WTC11 (cell line): ENCODE measurements around the gene TRAPPC3. TPM values are rescaled to one million over a fixed set of nuclear protein-coding genes. Genes with fewer than 3 reads are reported as not detected.
A peak's percentile ranks its signal among the peaks of the same experiment; 100 is the strongest.

Experiments
- ATAC-seq: fragments of 200-7000 bp; cut with Tn5 transposase; 2 replicates; pipeline ENCODE4 v1.10.0; 2021; ENCODE audit warnings: mild to moderate bottlenecking, moderate library complexity
- CTCF ChIA-PET: fragments of 300-600 bp; sonication (Branson Sonifier 250); formaldehyde crosslinking; loops from one replicate; lab custom pipeline; 2021; ENCODE audit warnings: antibody characterized with exemption; lab: Charles Lee
- POLR2A ChIA-PET: fragments of 350-600 bp; sonication (Branson Sonifier 250); formaldehyde crosslinking; loops from one replicate; lab custom pipeline; 2021; ENCODE audit warnings: antibody characterized with exemption; lab: Charles Lee
- DNase-seq: peaks from one replicate; pipeline ENCODE4 v3.0.0; 2021; ENCODE audit warnings: low spot score
- H3K27ac Mint-ChIP-seq: 2 replicates; pipeline ENCODE4 v1.8.0; 2021; ENCODE audit warnings: mixed read lengths
- H3K27me3 Mint-ChIP-seq: 2 replicates; pipeline ENCODE4 v1.8.0; 2021; ENCODE audit warnings: low read depth, mild to moderate bottlenecking, moderate library complexity, mixed read lengths
- H3K36me3 Mint-ChIP-seq: 2 replicates; pipeline ENCODE4 v1.8.0; 2021; ENCODE audit warnings: mixed read lengths
- H3K4me1 Mint-ChIP-seq: 2 replicates; pipeline ENCODE4 v1.8.0; 2022; ENCODE audit warnings: mixed read lengths
- H3K4me3 Mint-ChIP-seq: 2 replicates; pipeline ENCODE4 v1.8.0; 2021; ENCODE audit warnings: mild to moderate bottlenecking, moderate library complexity, mixed read lengths
- H3K9me3 Mint-ChIP-seq: 2 replicates; pipeline ENCODE4 v1.8.0; 2021; ENCODE audit warnings: mixed read lengths
- ATF2 ChIP-seq: sonication (generic); formaldehyde crosslinking; IDR thresholded peaks from 2 replicates; pipeline ENCODE4 v1.8.1; 2022; ENCODE audit warnings: low read depth, missing genetic modification reagents, borderline replicate concordance
- ATF3 ChIP-seq: sonication (generic); formaldehyde crosslinking; conservative IDR thresholded peaks from 2 replicates; pipeline ENCODE4 v1.8.1; 2022; ENCODE audit warnings: mild to moderate bottlenecking, missing genetic modification reagents
- ATF6 ChIP-seq: sonication (generic); formaldehyde crosslinking; IDR thresholded peaks from 2 replicates; pipeline ENCODE4 v1.8.1; 2023; ENCODE audit warnings: mild to moderate bottlenecking, missing genetic modification reagents
- CREB1 ChIP-seq: sonication (generic); formaldehyde crosslinking; IDR thresholded peaks from 2 replicates; pipeline ENCODE4 v1.8.0; 2023; ENCODE audit warnings: mild to moderate bottlenecking, missing genetic modification reagents
- FOXP4 ChIP-seq: sonication (generic); formaldehyde crosslinking; IDR thresholded peaks from 2 replicates; pipeline ENCODE4 v1.8.0; 2022; ENCODE audit warnings: mild to moderate bottlenecking, missing genetic modification reagents
- GABPB1 ChIP-seq: sonication (generic); formaldehyde crosslinking; IDR thresholded peaks from 2 replicates; pipeline ENCODE4 v1.8.1; 2023; ENCODE audit warnings: mild to moderate bottlenecking, missing genetic modification reagents
- IRF2 ChIP-seq: sonication (generic); formaldehyde crosslinking; IDR thresholded peaks from 2 replicates; pipeline ENCODE4 v1.8.0; 2022; ENCODE audit warnings: low read depth, missing genetic modification reagents, borderline replicate concordance
- JAZF1 ChIP-seq: fragments of 250-450 bp; sonication (Bioruptor Pico); IDR thresholded peaks from 2 replicates; pipeline ENCODE4 v1.9.0; 2021; ENCODE audit warnings: moderate library complexity, mild to moderate bottlenecking, inconsistent platforms
- JUN ChIP-seq: sonication (generic); formaldehyde crosslinking; IDR thresholded peaks from 2 replicates; pipeline ENCODE4 v1.8.0; 2023; ENCODE audit warnings: mild to moderate bottlenecking, missing genetic modification reagents
- MYBL2 ChIP-seq: sonication (generic); formaldehyde crosslinking; IDR thresholded peaks from 2 replicates; pipeline ENCODE4 v1.8.1; 2023; ENCODE audit warnings: mild to moderate bottlenecking, moderate library complexity, missing genetic modification reagents
- NFYB ChIP-seq: sonication (generic); formaldehyde crosslinking; conservative IDR thresholded peaks from 2 replicates; pipeline ENCODE4 v1.8.0; 2022; ENCODE audit warnings: low read depth, missing genetic modification reagents
- NR1H2 ChIP-seq: sonication (generic); formaldehyde crosslinking; IDR thresholded peaks from 2 replicates; pipeline ENCODE4 v1.9.0; 2021; ENCODE audit warnings: mild to moderate bottlenecking, moderate library complexity, missing genetic modification reagents
- RORB ChIP-seq: fragments of 250-450 bp; sonication (Bioruptor Pico); IDR thresholded peaks from 2 replicates; pipeline ENCODE4 v1.9.0; 2021; ENCODE audit warnings: mild to moderate bottlenecking
- SMAD3 ChIP-seq: sonication (generic); formaldehyde crosslinking; IDR thresholded peaks from 2 replicates; pipeline ENCODE4 v1.8.0; 2022; ENCODE audit warnings: missing genetic modification reagents, mild to moderate bottlenecking, borderline replicate concordance
- SP1 ChIP-seq: sonication (generic); formaldehyde crosslinking; conservative IDR thresholded peaks from 2 replicates; pipeline ENCODE4 v1.8.1; 2022; ENCODE audit warnings: missing genetic modification reagents
- TEAD1 ChIP-seq: sonication (generic); formaldehyde crosslinking; IDR thresholded peaks from 2 replicates; pipeline ENCODE4 v1.8.0; 2022; ENCODE audit warnings: mild to moderate bottlenecking, missing genetic modification reagents
- TEAD4 ChIP-seq: sonication (generic); formaldehyde crosslinking; IDR thresholded peaks from 2 replicates; pipeline ENCODE4 v1.8.0; 2022; ENCODE audit warnings: mild to moderate bottlenecking, missing genetic modification reagents
- ZNF138 ChIP-seq: sonication (generic); formaldehyde crosslinking; conservative IDR thresholded peaks from 2 replicates; pipeline ENCODE4 v1.8.1; 2022; ENCODE audit warnings: mild to moderate bottlenecking, moderate library complexity, missing genetic modification reagents
- ZNF317 ChIP-seq: sonication (generic); formaldehyde crosslinking; IDR thresholded peaks from 2 replicates; pipeline ENCODE4 v1.8.1; 2023; ENCODE audit warnings: low read depth, mild to moderate bottlenecking, moderate library complexity, missing genetic modification reagents, borderline replicate concordance
- ZNF423 ChIP-seq: fragments of 250-450 bp; sonication (Bioruptor Pico); IDR thresholded peaks from 2 replicates; pipeline ENCODE4 v2.1.2; 2022; ENCODE audit warnings: mild to moderate bottlenecking, moderate library complexity
- ZNF512 ChIP-seq: sonication (generic); formaldehyde crosslinking; IDR thresholded peaks from 2 replicates; pipeline ENCODE4 v1.8.1; 2022; ENCODE audit warnings: missing genetic modification reagents, borderline replicate concordance
- total RNA-seq: library from RNA; stranded (reverse); gene quantifications from 3 replicates; pipeline ENCODE4 v1.2.3, GENCODE V29; 2021

Gene TRAPPC3
- total RNA-seq, 1 experiment from 2014 or later = 48.9 TPM

GRCh38 chr1:36088577-36089392, 60.5 kb downstream of the TRAPPC3 start, which contains the start of gene ADPRS (continued):
- TF ChIP-seq ATF6 (CRISPR knock-in tag) = no peak
- peak; percentile 96 for TF ChIP-seq FOXP4 (CRISPR knock-in tag)
- TF ChIP-seq ATF3 (CRISPR knock-in tag) = no peak
- no peak for TF ChIP-seq NFYB (CRISPR knock-in tag)
- TF ChIP-seq GABPB1 (CRISPR knock-in tag) = peak; percentile 94
- TF ChIP-seq JUN (CRISPR knock-in tag) = peak; percentile 57; the same call in 1 of the 2 replicates
- no peak for TF ChIP-seq IRF2 (CRISPR knock-in tag)
- TF ChIP-seq JAZF1 (CRISPR knock-in tag) = no peak
- TF ChIP-seq NR1H2 = no peak
- TF ChIP-seq ZNF512 (CRISPR knock-in tag) = 0 out of 2 replicates have a peak, but pooled peaks have one; percentile 31
- TF ChIP-seq CREB1 = peak; percentile 88
- TF ChIP-seq MYBL2 (CRISPR knock-in tag) = peak; percentile 74; the same call in 1 of the 2 replicates
- 0 out of 2 replicates have a peak, but pooled peaks have one; percentile 20 for TF ChIP-seq TEAD4 (CRISPR knock-in tag)
- TF ChIP-seq ZNF317 = no peak
- TF ChIP-seq SP1 (CRISPR knock-in tag) = peak; percentile 99
- TF ChIP-seq ATF2 (CRISPR knock-in tag) = peak; percentile 51; the same call in 1 of the 2 replicates
- peak; percentile 71; the same call in 1 of the 2 replicates for TF ChIP-seq SMAD3
- no peak for TF ChIP-seq RORB (CRISPR knock-in tag)
- TF ChIP-seq ZNF138 (CRISPR knock-in tag) = peak; percentile 95; the same call in 1 of the 2 replicates
- TF ChIP-seq, all 79 proteins: peak for 42

- ATAC-seq (no peak), DNase-seq (no peak)
- Mint-ChIP-seq H3K27ac (no peak overlapping the region), H3K9me3 (no peaks in the 10 kb centered on the region), H3K36me3 (peaks cover 16% of the 10 kb centered on the region), H3K4me1 (peaks cover 13% of the 10 kb centered on the region), H3K4me3 (peak overlapping the region; percentile 30; the same call in 1 of the 2 replicates), H3K27me3 (peaks cover 2% of the 10 kb centered on the region)
- ChIA-PET POLR2A (no interaction called here), CTCF (interaction anchor here (0.6 kb wide), 1 partner anchor 36 kb away, joined by 3 read pairs; no protein-coding TSS in a partner anchor)
- TF ChIP-seq ZNF423 (CRISPR knock-in tag) = peak; percentile 44; the same call in 1 of the 2 replicates
- TF ChIP-seq TEAD1 = no peak
These were observed 61.1 kb downstream of the TRAPPC3 start for GRCh38 chr1:36088265-36088576.
